ENCODE results near the gene RPL32.
A peak's percentile ranks its signal among the peaks of the same experiment; 100 is the strongest.

The RPL32 gene

DNA sequence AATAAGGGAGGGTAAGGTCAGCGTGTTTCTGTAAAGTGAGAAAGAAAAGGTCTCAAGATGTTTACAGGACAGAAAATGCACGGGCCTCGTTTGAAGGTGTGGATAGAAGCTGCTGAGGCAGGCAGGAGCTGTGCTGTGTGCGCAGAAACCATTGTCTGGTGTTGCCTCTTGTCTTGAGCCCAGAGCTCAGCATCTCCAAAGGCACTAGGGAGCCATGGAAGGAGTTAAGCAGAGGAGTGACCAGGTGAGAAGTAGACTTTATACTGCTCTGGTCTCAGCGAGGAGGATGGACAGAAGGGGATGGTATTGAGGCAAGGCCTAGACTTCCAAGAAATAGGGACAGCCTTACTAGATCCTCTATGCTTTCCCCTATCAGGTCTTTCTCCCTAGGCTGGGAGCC, 31.9 kb downstream of the RPL32 start:
- POLR2A ChIA-PET = interaction anchor here (1.9 kb wide), 1 partner anchor 13 kb away, joined by 4 read pairs; the partner anchor contains the start of gene CAND2
- Histone ChIP-seq H3K9me3 (ENCODE audit: control insufficient read depth, insufficient read depth, low read depth, low read length) (no peaks in the 10 kb centered on the region), H3K27ac (ENCODE audit: extremely low read depth, low read depth, low read length) (no peak overlapping the region), H3K4me1 (ENCODE audit: control insufficient read depth, insufficient read depth, low read length) (no peaks in the 10 kb centered on the region), H3K4me3 (ENCODE audit: low read depth, low read length) (no peak overlapping the region), H3K36me3 (ENCODE audit: control insufficient read depth in 2 of 2, insufficient read depth in 1 of 2, low read length in 2 of 2) (peaks cover 5 to 69% of the 10 kb centered on the region in 2 experiments; a peak in 2 of 3 replicates)
- CTCF ChIA-PET = interaction anchor here (1.6 kb wide), 1 partner anchor 82 kb away, joined by 5 read pairs; no protein-coding TSS in a partner anchor
- TF ChIP-seq PRDM1 (tag by site-specific recombination; IDR thresholded peaks at IDR 0.05) = 0 out of 2 replicates have a peak, but pooled peaks have one; percentile 31
- peak; percentile 76 for TF ChIP-seq ZNF16 (tag by site-specific recombination; IDR thresholded peaks at IDR 0.05; ENCODE audit: low read depth)
- no peak for TF ChIP-seq ZBTB20 (tag by site-specific recombination; IDR thresholded peaks at IDR 0.05)

DNA sequence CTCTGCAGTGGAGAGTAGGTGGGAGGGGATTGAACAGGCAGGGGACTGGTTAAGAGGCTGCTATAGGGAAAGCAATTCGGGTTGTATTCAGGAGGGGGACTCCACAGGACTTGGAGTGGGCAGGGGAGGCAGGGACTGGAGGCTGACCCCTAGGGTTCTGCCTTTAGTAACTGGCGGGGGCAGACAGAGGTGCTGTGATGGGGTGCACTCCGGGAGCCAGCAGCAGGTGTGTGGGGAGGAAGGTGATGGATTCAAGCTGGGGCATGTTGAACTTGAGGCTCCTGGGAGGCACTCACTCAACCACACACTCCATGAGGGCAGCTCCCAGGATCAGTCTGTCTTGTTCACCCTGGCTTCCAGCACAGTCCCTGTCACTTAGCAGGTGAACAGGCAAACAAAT, 32.4 kb downstream of the RPL32 start:
- ChIA-PET POLR2A (interaction anchor here (1.2 to 1.9 kb wide), 3 partner anchors 9 to 24 kb away, joined by 3 to 4 read pairs (median 3); partner anchors contain the start of gene CAND2), CTCF (interaction anchor here (0.9 to 1.6 kb wide), 2 partner anchors 83 to 89 kb away, joined by 3 to 5 read pairs; no protein-coding TSS in a partner anchor)
- no peaks in the 10 kb centered on the region for H3K4me1 ChIP-seq (ENCODE audit: control insufficient read depth, insufficient read depth, low read length)
- TF ChIP-seq, protein P1, sequence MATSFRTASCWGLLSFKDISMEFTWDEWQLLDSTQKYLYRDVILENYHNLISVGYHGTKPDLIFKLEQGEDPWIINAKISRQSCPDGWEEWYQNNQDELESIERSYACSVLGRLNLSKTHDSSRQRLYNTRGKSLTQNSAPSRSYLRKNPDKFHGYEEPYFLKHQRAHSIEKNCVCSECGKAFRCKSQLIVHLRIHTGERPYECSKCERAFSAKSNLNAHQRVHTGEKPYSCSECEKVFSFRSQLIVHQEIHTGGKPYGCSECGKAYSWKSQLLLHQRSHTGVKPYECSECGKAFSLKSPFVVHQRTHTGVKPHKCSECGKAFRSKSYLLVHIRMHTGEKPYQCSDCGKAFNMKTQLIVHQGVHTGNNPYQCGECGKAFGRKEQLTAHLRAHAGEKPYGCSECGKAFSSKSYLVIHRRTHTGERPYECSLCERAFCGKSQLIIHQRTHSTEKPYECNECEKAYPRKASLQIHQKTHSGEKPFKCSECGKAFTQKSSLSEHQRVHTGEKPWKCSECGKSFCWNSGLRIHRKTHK (tag by site-specific recombination; IDR thresholded peaks at IDR 0.05) = no peak
- TF ChIP-seq ZNF549 (tag by site-specific recombination; IDR thresholded peaks at IDR 0.05) (no peak), ZIC2 (tag by site-specific recombination; IDR thresholded peaks at IDR 0.05) (peak; percentile 58), ZBTB8A (tag by site-specific recombination; IDR thresholded peaks at IDR 0.05) (no peak), KLF10 (tag by site-specific recombination; IDR thresholded peaks at IDR 0.05) (no peak)
- no peak overlapping the region for H3K27ac ChIP-seq (ENCODE audit: extremely low read depth, low read depth, low read length)
- H3K36me3 ChIP-seq (ENCODE audit: control insufficient read depth in 2 of 2, insufficient read depth in 1 of 2, low read length in 2 of 2) = peaks cover 5 to 67% of the 10 kb centered on the region in 2 experiments; a peak in 2 of 3 replicates
- H3K9me3 ChIP-seq (ENCODE audit: control insufficient read depth, insufficient read depth, low read depth, low read length) = no peaks in the 10 kb centered on the region
- no peak overlapping the region for H3K4me3 ChIP-seq (ENCODE audit: low read depth, low read length)

DNA sequence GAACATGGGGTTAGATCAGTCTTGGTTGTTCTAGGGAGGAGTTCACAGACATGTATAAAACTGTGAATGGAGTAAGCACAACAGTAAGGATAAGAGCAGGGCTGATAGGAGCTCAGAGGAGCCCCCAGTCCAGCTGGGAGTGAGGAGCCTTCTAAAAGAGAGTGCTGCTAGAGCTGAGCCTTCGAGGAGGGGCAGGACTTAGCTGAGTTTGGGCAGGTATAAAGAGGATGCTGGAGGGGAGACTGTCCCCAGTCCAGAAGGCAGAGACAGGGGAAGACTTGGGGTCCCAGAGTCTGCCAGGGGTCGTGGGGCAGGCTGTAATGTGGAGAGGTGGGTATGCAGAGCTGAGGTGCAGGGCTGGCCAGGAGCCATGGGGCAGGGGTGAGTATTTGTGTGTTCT, 32.8 kb downstream of the RPL32 start:
- TF ChIP-seq ZNF311 (tag by site-specific recombination; IDR thresholded peaks at IDR 0.05; ENCODE audit: borderline replicate concordance) (no peak), ZNF416 (tag by site-specific recombination; IDR thresholded peaks at IDR 0.05) (no peak), ZBTB21 (tag by site-specific recombination; IDR thresholded peaks at IDR 0.05) (no peak), ZNF76 (tag by site-specific recombination; IDR thresholded peaks at IDR 0.05; ENCODE audit: borderline replicate concordance, low read depth) (no peak), ZNF600 (tag by site-specific recombination; IDR thresholded peaks at IDR 0.05) (no peak), ZNF670 (tag by site-specific recombination; IDR thresholded peaks at IDR 0.05; ENCODE audit: low read depth) (no peak)
- TF ChIP-seq, protein P2, sequence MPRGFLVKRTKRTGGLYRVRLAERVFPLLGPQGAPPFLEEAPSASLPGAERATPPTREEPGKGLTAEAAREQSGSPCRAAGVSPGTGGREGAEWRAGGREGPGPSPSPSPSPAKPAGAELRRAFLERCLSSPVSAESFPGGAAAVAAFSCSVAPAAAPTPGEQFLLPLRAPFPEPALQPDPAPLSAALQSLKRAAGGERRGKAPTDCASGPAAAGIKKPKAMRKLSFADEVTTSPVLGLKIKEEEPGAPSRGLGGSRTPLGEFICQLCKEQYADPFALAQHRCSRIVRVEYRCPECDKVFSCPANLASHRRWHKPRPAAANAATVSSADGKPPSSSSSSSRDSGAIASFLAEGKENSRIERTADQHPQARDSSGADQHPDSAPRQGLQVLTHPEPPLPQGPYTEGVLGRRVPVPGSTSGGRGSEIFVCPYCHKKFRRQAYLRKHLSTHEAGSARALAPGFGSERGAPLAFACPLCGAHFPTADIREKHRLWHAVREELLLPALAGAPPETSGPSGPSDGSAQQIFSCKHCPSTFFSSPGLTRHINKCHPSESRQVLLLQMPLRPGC (tag by site-specific recombination; IDR thresholded peaks at IDR 0.05) = no peak
- TF ChIP-seq, protein P3, sequence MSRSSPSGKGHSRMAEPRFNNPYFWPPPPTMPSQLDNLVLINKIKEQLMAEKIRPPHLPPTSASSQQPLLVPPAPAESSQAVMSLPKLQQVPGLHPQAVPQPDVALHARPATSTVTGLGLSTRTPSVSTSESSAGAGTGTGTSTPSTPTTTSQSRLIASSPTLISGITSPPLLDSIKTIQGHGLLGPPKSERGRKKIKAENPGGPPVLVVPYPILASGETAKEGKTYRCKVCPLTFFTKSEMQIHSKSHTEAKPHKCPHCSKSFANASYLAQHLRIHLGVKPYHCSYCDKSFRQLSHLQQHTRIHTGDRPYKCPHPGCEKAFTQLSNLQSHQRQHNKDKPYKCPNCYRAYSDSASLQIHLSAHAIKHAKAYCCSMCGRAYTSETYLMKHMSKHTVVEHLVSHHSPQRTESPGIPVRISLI (tag by site-specific recombination; IDR thresholded peaks at IDR 0.05) = no peak
- Histone ChIP-seq H3K9me3 (ENCODE audit: control insufficient read depth, insufficient read depth, low read depth, low read length) (no peaks in the 10 kb centered on the region), H3K36me3 (ENCODE audit: control insufficient read depth in 2 of 2, insufficient read depth in 1 of 2, low read length in 2 of 2) (peaks cover 5 to 67% of the 10 kb centered on the region in 2 experiments; a peak in 2 of 3 replicates), H3K27ac (ENCODE audit: extremely low read depth, low read depth, low read length) (no peak overlapping the region), H3K4me1 (ENCODE audit: control insufficient read depth, insufficient read depth, low read length) (no peaks in the 10 kb centered on the region), H3K4me3 (ENCODE audit: low read depth, low read length) (no peak overlapping the region)
- ChIA-PET CTCF (interaction anchor here (0.6 to 0.9 kb wide), 2 partner anchors 83 to 88 kb away, joined by 3 read pairs; no protein-coding TSS in a partner anchor), POLR2A (interaction anchor here (1.2 to 1.9 kb wide), 3 partner anchors 9 to 24 kb away, joined by 3 to 4 read pairs (median 3); partner anchors contain the start of gene CAND2)
